OCI-LY3 (cell line): ENCODE measurements around the gene TLN1.

ENCODE experiments used
- H2AFZ ChIP-seq: fragments of 200-600, 300-600 bp; shearing (Covaris generic); 2 replicates; pipeline ENCODE4 v1.6.0; 2014; ENCODE audit warnings: antibody characterized with exemption, low read depth, low read length
- H3K27ac ChIP-seq: fragments of 200-600, 300-600 bp; sonication (generic); 2 replicates; pipeline ENCODE4 v1.5.1; 2014; ENCODE audit warnings: mild to moderate bottlenecking, low read length, moderate library complexity, mixed read lengths
- H3K27me3 ChIP-seq: fragments of 200-600, 300-600 bp; sonication (generic); 2 replicates; pipeline ENCODE4 v1.6.1; 2014; ENCODE audit warnings: low read depth, low read length, mixed read lengths
- H3K36me3 ChIP-seq: fragments of 200-600, 300-600 bp; sonication (generic); replicated peaks from 2 replicates; pipeline ENCODE3; 2014; ENCODE audit warnings: low read depth, low read length, mixed read lengths
- H3K4me1 ChIP-seq: fragments of 300-600, 200-600 bp; sonication (generic); 2 replicates; pipeline ENCODE4 v1.6.1; 2014; ENCODE audit warnings: low read length, mixed read lengths
- H3K4me2 ChIP-seq: fragments of 200-600, 300-600 bp; sonication (generic); 2 replicates; pipeline ENCODE4 v1.6.1; 2014; ENCODE audit warnings: low read length, mixed read lengths
- H3K4me3 ChIP-seq: fragments of 300-600, 200-600 bp; sonication (generic); 2 replicates; pipeline ENCODE4 v1.5.1; 2014; ENCODE audit warnings: antibody characterized with exemption, mild to moderate bottlenecking, low read length, moderate library complexity
- H3K79me2 ChIP-seq: fragments of 300-600, 200-600 bp; shearing (Covaris generic); 2 replicates; pipeline ENCODE4 v1.6.1; 2014; ENCODE audit warnings: mild to moderate bottlenecking, low read length, mixed read lengths
- H3K9ac ChIP-seq: fragments of 300-600, 200-600 bp; shearing (Covaris generic); 2 replicates; pipeline ENCODE4 v1.6.0; 2014; ENCODE audit warnings: mild to moderate bottlenecking, low read length, moderate library complexity
- H3K9me3 ChIP-seq: fragments of 200-600, 300-600 bp; shearing (Covaris generic); 2 replicates; pipeline ENCODE4 v1.6.1; 2014; ENCODE audit warnings: low read length, mixed read lengths; ENCODE audit not compliant: insufficient read depth
- H4K20me1 ChIP-seq: fragments of 200-600, 300-600 bp; sonication (generic); 2 replicates; pipeline ENCODE4 v1.6.1; 2016; ENCODE audit warnings: low read length, mixed read lengths; ENCODE audit not compliant: insufficient read depth
- CTCF ChIP-seq: fragments of 200-600, 300-600 bp; sonication (generic); IDR thresholded peaks from 2 replicates; pipeline ENCODE4 v1.5.1; 2014; ENCODE audit warnings: antibody characterized with exemption, low read length, low read depth
- EZH2phosphoT487 ChIP-seq: fragments of 200-600 bp; shearing (Covaris generic); IDR thresholded peaks from 2 replicates; pipeline ENCODE4 v1.6.1; 2018; ENCODE audit warnings: antibody characterized with exemption, mixed run types, low read depth

The TLN1 gene

GRCh38 chr9:35737143-35737542, 5.1 kb upstream of the TLN1 start:
- H3K27me3 ChIP-seq, result no peaks in the 10 kb centered on the region
- H3K4me2 ChIP-seq, result no peak overlapping the region
- no peak overlapping the region for H2AFZ ChIP-seq
- no peaks in the 10 kb centered on the region for H3K9me3 ChIP-seq
- TF ChIP-seq EZH2phosphoT487 (no peak), CTCF (no peak)
- no peak overlapping the region for H3K9ac ChIP-seq
- H4K20me1 ChIP-seq, result no peaks in the 10 kb centered on the region
- no peak overlapping the region for H3K27ac ChIP-seq
- H3K4me1 ChIP-seq, result peaks cover 11% of the 10 kb centered on the region
- H3K4me3 ChIP-seq, result no peak overlapping the region
- H3K36me3 ChIP-seq, result peaks cover 38% of the 10 kb centered on the region
- H3K79me2 ChIP-seq, result peaks cover 12% of the 10 kb centered on the region

GRCh38 chr9:35736201-35736633, 4.2 kb upstream of the TLN1 start:
- H3K79me2 ChIP-seq, result peaks cover 18% of the 10 kb centered on the region
- TF ChIP-seq EZH2phosphoT487 (no peak), CTCF (peak; percentile 82)
- H3K4me1 ChIP-seq, result peaks cover 11% of the 10 kb centered on the region
- H3K4me3 ChIP-seq, result no peak overlapping the region
- H3K27ac ChIP-seq, result no peak overlapping the region
- H4K20me1 ChIP-seq, result no peaks in the 10 kb centered on the region
- no peaks in the 10 kb centered on the region for H3K27me3 ChIP-seq
- H2AFZ ChIP-seq, result no peak overlapping the region
- peaks cover 36% of the 10 kb centered on the region for H3K36me3 ChIP-seq
- no peak overlapping the region for H3K4me2 ChIP-seq
- no peak overlapping the region for H3K9ac ChIP-seq
- no peaks in the 10 kb centered on the region for H3K9me3 ChIP-seq

- H3K27ac ChIP-seq, result no peak overlapping the region
- H4K20me1 ChIP-seq, result peaks cover 10% of the 10 kb centered on the region
- H3K4me2 ChIP-seq, result no peak overlapping the region
- no peaks in the 10 kb centered on the region for H3K9me3 ChIP-seq
- no peaks in the 10 kb centered on the region for H3K27me3 ChIP-seq
- no peak overlapping the region for H3K9ac ChIP-seq
- H2AFZ ChIP-seq, result no peak overlapping the region
- peaks cover 32% of the 10 kb centered on the region for H3K36me3 ChIP-seq
- TF ChIP-seq CTCF (no peak), EZH2phosphoT487 (no peak)
- H3K4me3 ChIP-seq, result no peak overlapping the region
- peaks cover 39% of the 10 kb centered on the region for H3K79me2 ChIP-seq
- peaks cover 32% of the 10 kb centered on the region for H3K4me1 ChIP-seq
Observed at GRCh38 chr9:35734096-35734495, 2.1 kb upstream of the TLN1 start.

- no peaks in the 10 kb centered on the region for H3K27me3 ChIP-seq
- peaks cover 43% of the 10 kb centered on the region for H3K4me1 ChIP-seq
- H3K4me2 ChIP-seq, result peak overlapping the region; percentile 81
- peak overlapping the region; percentile 92 for H3K9ac ChIP-seq
- H2AFZ ChIP-seq, result peak overlapping the region; percentile 28; the same call in 1 of the 2 replicates
- peak overlapping the region; percentile 87 for H3K27ac ChIP-seq
- H4K20me1 ChIP-seq, result peaks cover 21% of the 10 kb centered on the region
- H3K4me3 ChIP-seq, result peak overlapping the region; percentile 94
- H3K79me2 ChIP-seq, result peaks cover 50% of the 10 kb centered on the region
- H3K36me3 ChIP-seq, result peaks cover 25% of the 10 kb centered on the region
- TF ChIP-seq EZH2phosphoT487 (no peak), CTCF (peak; percentile 32)
- no peaks in the 10 kb centered on the region for H3K9me3 ChIP-seq
Observed at GRCh38 chr9:35732800-35733541, 976 bp upstream of the TLN1 start.
